Tibial artery (tissue), 4 donors: Measurements from ENCODE around the gene UXT.
"Not testable (repeated sequence)": the region's sequence is repeated elsewhere in the genome, so short reads cannot be mapped to it uniquely, and the experiment has no call there.

ENCODE experiments used
- DNase-seq, 2 donors: peaks; one replicate each; pipeline ENCODE4 v3.0.0-alpha.2; 2019
- H3K27ac ChIP-seq, 2 donors: fragments of 200-600 bp; sonication (generic) in 1 of 2; 1 replicate in 1 of 2; 2 replicates in 1 of 2; pipeline ENCODE4 v1.5.1; 2018 to 2019; ENCODE audit warnings: mild to moderate bottlenecking in 1 of 2
- H3K27me3 ChIP-seq, 2 donors: fragments of 200-600 bp; sonication (generic) in 1 of 2; one replicate each; pipeline versions ENCODE4 v1.5.1 to v1.6.0; 2016 to 2019
- H3K36me3 ChIP-seq, 3 donors: fragments of 200-600 bp; sonication (generic) in 2 of 3; one replicate each; pipeline ENCODE4 v1.5.1; 2016 to 2019; ENCODE audit warnings: mild to moderate bottlenecking in 2 of 3
- H3K4me1 ChIP-seq, 4 donors: fragments of 200-600 bp; sonication (generic) in 2 of 4; 1 replicate in 3 of 4; 2 replicates in 1 of 4; pipeline ENCODE4 v1.5.1; 2016 to 2019
- H3K4me3 ChIP-seq, 2 donors: fragments of 200-600 bp; sonication (generic) in 1 of 2; 1 replicate in 1 of 2; 2 replicates in 1 of 2; pipeline ENCODE4 v1.5.1; 2018 to 2019; ENCODE audit warnings: mild to moderate bottlenecking in 2 of 2
- H3K9me3 ChIP-seq, 3 donors: fragments of 200-600 bp; sonication (generic) in 1 of 3; one replicate each; pipeline ENCODE4 v1.5.1; 2016 to 2019
- CTCF ChIP-seq, 2 experiments: fragments of 200-600 bp in 1 of 2; fragments of 450-650 bp in 1 of 2; IDR thresholded peaks; one replicate each; pipeline ENCODE4 v1.5.1; 2017 to 2019; ENCODE audit warnings: antibody characterized with exemption in 2 of 2, mild to moderate bottlenecking in 1 of 2, moderate library complexity in 1 of 2
- intact Hi-C: fragments of 100-400 bp; cut with DNase I; formaldehyde crosslinking; loops from one replicate; pipeline ENCODE4 v1.15.0; 2023; ENCODE audit warnings: low total_unique reads

Gene UXT

GRCh38 chrX:47690175-47690574 is 31.2 kb upstream of the UXT start:
- intact Hi-C loops: no loop called here
- no peak for DNase-seq
- no peak overlapping the region for H3K27ac ChIP-seq

GRCh38 chrX:47687263-47687662 is 28.3 kb upstream of the UXT start:
- no peak overlapping the region for H3K27ac ChIP-seq
- H3K36me3 ChIP-seq: no peaks in the 10 kb centered on the region
- H3K4me3 ChIP-seq: no peak overlapping the region
- DNase-seq: no peak
- intact Hi-C loops: no loop called here
- H3K9me3 ChIP-seq: no peaks in the 10 kb centered on the region
- TF ChIP-seq CTCF (IDR thresholded peaks at IDR 0.05): no peak
- H3K27me3 ChIP-seq: no peaks in the 10 kb centered on the region
- no peaks in the 10 kb centered on the region for H3K4me1 ChIP-seq

More at GRCh38 chrX:47690175-47690574, 31.2 kb upstream of the UXT start:
- Histone ChIP-seq H3K4me3 (no peak overlapping the region), H3K36me3 (no peaks in the 10 kb centered on the region), H3K9me3 (no peaks in the 10 kb centered on the region), H3K27me3 (no peaks in the 10 kb centered on the region), H3K4me1 (no peaks in the 10 kb centered on the region)
- no peak for TF ChIP-seq CTCF (IDR thresholded peaks at IDR 0.05)

- Histone ChIP-seq H3K27ac (no peak overlapping the region), H3K36me3 (no peaks in the 10 kb centered on the region), H3K27me3 (no peaks in the 10 kb centered on the region), H3K9me3 (no peaks in the 10 kb centered on the region), H3K4me3 (no peak overlapping the region), H3K4me1 (no peaks in the 10 kb centered on the region)
- no peak for DNase-seq
- intact Hi-C loops: no loop called here
- no peak for TF ChIP-seq CTCF (IDR thresholded peaks at IDR 0.05)
These were observed 24.8 kb upstream of the UXT start for GRCh38 chrX:47683829-47684205.

- no peak for DNase-seq
- Histone ChIP-seq H3K27ac (no peak overlapping the region), H3K9me3 (no peaks in the 10 kb centered on the region), H3K4me3 (no peak overlapping the region), H3K27me3 (no peaks in the 10 kb centered on the region), H3K36me3 (no peaks in the 10 kb centered on the region), H3K4me1 (no peaks in the 10 kb centered on the region)
- intact Hi-C loops: no loop called here
- TF ChIP-seq CTCF (IDR thresholded peaks at IDR 0.05): no peak
These were observed 24.3 kb upstream of the UXT start for GRCh38 chrX:47683184-47683828.

GRCh38 chrX:47675959-47676859 is 17.2 kb upstream of the UXT start:
- intact Hi-C loops, H3K27ac ChIP-seq, H3K36me3 ChIP-seq, H3K9me3 ChIP-seq, H3K4me3 ChIP-seq, DNase-seq, H3K4me1 ChIP-seq, H3K27me3 ChIP-seq: not testable (repeated sequence)

- TF ChIP-seq CTCF (IDR thresholded peaks at IDR 0.05): no peak
- no peak overlapping the region for H3K4me3 ChIP-seq
- no peaks in the 10 kb centered on the region for H3K36me3 ChIP-seq
- intact Hi-C loops: no loop called here
- H3K27me3 ChIP-seq: no peaks in the 10 kb centered on the region
- no peak overlapping the region for H3K27ac ChIP-seq
- peaks cover 0 to 8% (median 0%) of the 10 kb centered on the region in 3 donors for H3K9me3 ChIP-seq
- H3K4me1 ChIP-seq: no peaks in the 10 kb centered on the region
- no peak for DNase-seq
These were observed 15.8 kb upstream of the UXT start for GRCh38 chrX:47674776-47675175.

GRCh38 chrX:47665797-47666196 is 6.8 kb upstream of the UXT start:
- H3K36me3 ChIP-seq, H3K27ac ChIP-seq, H3K4me3 ChIP-seq, H3K9me3 ChIP-seq, DNase-seq, intact Hi-C loops, H3K4me1 ChIP-seq, H3K27me3 ChIP-seq: not testable (repeated sequence)
